ENCODE data around the gene CCDC148. TPM values are rescaled to one million over a fixed set of nuclear protein-coding genes. Genes with fewer than 3 reads are reported as not detected.
"Not testable (repeated sequence)": the region's sequence is repeated elsewhere in the genome, so short reads cannot be mapped to it uniquely, and the experiment has no call there.

Gene CCDC148
- total RNA-seq, 2 experiments from 2014 or later = not detected

DNA sequence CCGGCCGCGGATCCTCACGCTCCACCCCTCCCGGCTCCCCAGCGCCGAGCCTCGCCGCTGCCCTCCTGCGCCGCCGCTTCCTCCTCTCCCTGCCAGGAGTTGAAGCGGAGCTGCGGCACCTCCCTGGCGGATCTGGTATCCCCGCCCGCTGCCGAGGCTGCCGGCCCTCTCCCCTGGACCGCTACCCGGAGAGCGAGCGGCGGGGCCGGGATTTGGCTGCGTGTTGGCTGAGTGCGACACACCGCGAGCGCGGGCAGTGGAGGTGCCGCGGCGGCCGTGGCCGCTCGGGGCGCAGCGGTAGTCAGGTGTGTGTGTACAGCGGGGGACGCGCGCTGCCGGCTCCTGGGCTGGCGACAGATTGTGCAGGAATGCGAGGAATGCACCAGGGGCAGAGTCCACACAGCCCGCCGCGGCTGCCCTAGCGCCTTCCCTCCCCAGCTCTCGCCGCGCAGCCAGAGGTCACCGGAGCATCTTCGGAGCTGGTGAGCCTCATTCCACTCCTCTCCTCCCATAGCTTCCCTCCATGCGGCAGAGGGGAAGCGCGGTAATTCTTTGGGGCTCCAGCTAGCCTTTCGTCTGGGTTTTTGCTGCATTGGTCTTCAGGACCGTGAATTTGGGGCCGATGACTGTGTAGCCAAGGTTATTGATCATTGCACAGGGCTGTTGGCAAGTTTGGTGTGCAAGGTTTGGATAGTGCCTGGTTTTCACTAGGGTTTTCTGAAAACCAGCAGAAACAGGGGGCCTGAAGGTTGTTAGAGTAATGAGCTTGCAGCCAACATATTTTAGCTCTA lies 1.5 kb upstream of the CCDC148 start:
- TF ChIP-seq, protein P1, sequence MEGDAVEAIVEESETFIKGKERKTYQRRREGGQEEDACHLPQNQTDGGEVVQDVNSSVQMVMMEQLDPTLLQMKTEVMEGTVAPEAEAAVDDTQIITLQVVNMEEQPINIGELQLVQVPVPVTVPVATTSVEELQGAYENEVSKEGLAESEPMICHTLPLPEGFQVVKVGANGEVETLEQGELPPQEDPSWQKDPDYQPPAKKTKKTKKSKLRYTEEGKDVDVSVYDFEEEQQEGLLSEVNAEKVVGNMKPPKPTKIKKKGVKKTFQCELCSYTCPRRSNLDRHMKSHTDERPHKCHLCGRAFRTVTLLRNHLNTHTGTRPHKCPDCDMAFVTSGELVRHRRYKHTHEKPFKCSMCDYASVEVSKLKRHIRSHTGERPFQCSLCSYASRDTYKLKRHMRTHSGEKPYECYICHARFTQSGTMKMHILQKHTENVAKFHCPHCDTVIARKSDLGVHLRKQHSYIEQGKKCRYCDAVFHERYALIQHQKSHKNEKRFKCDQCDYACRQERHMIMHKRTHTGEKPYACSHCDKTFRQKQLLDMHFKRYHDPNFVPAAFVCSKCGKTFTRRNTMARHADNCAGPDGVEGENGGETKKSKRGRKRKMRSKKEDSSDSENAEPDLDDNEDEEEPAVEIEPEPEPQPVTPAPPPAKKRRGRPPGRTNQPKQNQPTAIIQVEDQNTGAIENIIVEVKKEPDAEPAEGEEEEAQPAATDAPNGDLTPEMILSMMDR (IDR thresholded peaks at IDR 0.05) = peak; percentile 41
- DNase-seq (peak; percentile 60), ATAC-seq (peak; percentile 32)
- intact Hi-C loops (cut with micrococcal nuclease) = loop anchor here (5.0 kb wide), 1 partner anchor 271 kb away; no protein-coding TSS in a partner anchor
- POLR2A ChIA-PET = interaction anchor here (0.9 kb wide), 1 partner anchor 32 kb away, joined by 3 read pairs; no protein-coding TSS in a partner anchor
- H3K9me3 Mint-ChIP-seq = no peaks in the 10 kb centered on the region
- H3K27me3 Mint-ChIP-seq = peaks cover 8% of the 10 kb centered on the region
- CTCF ChIA-PET = interaction anchor here (0.6 to 1.1 kb wide), 4 partner anchors 9 to 291 kb away, joined by 3 read pairs; no protein-coding TSS in a partner anchor
- H3K4me1 Mint-ChIP-seq (ENCODE audit: low read depth) = peaks cover 25% of the 10 kb centered on the region
- peak overlapping the region; percentile 87 for H3K27ac Mint-ChIP-seq
- H3K36me3 Mint-ChIP-seq (ENCODE audit: low read depth) = peaks cover 8% of the 10 kb centered on the region
- H3K4me3 Mint-ChIP-seq = peak overlapping the region; percentile 94

DNA sequence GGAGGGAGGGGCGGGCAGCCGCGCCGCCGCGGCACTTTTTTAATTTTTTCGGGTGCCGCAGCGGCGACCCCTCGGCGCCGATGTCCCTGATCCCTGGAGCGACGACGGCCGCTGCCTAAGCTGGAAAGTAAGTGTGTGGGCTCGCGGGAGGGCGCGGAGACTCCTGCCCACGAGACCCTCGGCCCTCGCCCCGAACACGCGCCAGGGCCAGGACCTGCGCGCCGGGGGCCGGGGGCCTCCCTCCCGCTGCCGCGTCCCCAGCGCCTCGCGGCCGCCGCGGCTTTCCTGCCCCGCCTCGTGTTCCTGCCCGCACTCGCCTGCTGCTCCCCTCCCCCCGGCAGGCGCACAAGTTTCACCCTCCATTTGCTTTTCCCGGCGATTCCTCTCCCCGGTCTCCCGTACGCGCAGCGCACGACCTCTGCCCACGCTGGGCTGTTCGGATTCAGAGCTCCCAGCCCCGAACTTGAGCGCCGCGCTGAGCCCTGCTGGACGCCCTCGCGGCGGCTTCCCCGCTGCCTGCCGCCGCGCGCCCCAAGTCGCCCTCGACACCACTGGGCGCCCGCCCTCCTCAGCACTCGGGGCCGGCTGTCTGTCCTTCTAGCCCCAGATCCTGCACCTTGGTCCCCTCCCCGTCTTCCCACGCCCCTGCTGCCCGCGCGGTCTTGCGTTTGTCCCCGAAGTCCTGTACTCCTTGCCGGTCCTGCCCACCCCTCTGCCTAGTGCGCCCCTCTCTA lies 706 bp upstream of the CCDC148 start:
- DNase-seq (peak; percentile 57), ATAC-seq (peak; percentile 35)
- ChIA-PET CTCF (interaction anchor here (1.0 to 1.1 kb wide), 2 partner anchors 8 to 10 kb away, joined by 3 read pairs; no protein-coding TSS in a partner anchor), POLR2A (interaction anchor here (0.6 kb wide), 2 partner anchors 555 to 1281 kb away, joined by 3 read pairs; no protein-coding TSS in a partner anchor)
- peaks cover 8% of the 10 kb centered on the region for H3K36me3 Mint-ChIP-seq (ENCODE audit: low read depth)
- H3K27me3 Mint-ChIP-seq = peaks cover 10% of the 10 kb centered on the region
- TF ChIP-seq, protein P1 (IDR thresholded peaks at IDR 0.05) = no peak
- no peaks in the 10 kb centered on the region for H3K9me3 Mint-ChIP-seq
- peak overlapping the region; percentile 94 for H3K4me3 Mint-ChIP-seq
- H3K27ac Mint-ChIP-seq = peak overlapping the region; percentile 87
- intact Hi-C loops (cut with micrococcal nuclease) = loop anchor here (5.0 kb wide), 1 partner anchor 270 kb away; no protein-coding TSS in a partner anchor
- H3K4me1 Mint-ChIP-seq (ENCODE audit: low read depth) = peaks cover 25% of the 10 kb centered on the region

DNA sequence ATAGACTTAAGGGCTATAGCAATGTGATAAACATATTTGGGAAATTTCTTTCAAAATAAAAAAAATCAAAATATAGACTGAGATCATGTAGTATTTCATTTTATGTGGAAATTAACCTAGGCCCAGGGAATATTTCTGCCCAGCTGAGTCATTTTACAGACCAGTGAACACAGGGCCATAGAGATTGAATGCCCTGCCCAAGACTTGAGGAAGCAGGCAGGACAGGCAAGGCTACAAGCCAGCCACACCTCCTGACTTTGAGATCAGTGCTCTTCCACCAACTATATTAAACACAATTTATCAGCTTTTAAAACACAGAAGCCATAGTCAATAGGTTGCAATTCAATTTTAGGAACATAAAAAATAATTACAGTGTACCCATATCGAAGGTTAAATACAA lies 12.9 kb downstream of the CCDC148 start:
- H3K36me3 Mint-ChIP-seq (ENCODE audit: low read depth) = no peaks in the 10 kb centered on the region
- intact Hi-C loops (cut with micrococcal nuclease) = no loop called here
- ChIA-PET POLR2A (no interaction called here), CTCF (no interaction called here)
- H3K27me3 Mint-ChIP-seq = peaks cover 2% of the 10 kb centered on the region
- no peak overlapping the region for H3K27ac Mint-ChIP-seq
- peaks cover 3% of the 10 kb centered on the region for H3K9me3 Mint-ChIP-seq
- TF ChIP-seq, protein P1 (IDR thresholded peaks at IDR 0.05) = no peak
- DNase-seq (no peak), ATAC-seq (no peak)
- H3K4me3 Mint-ChIP-seq = no peak overlapping the region
- H3K4me1 Mint-ChIP-seq (ENCODE audit: low read depth) = no peaks in the 10 kb centered on the region

DNA sequence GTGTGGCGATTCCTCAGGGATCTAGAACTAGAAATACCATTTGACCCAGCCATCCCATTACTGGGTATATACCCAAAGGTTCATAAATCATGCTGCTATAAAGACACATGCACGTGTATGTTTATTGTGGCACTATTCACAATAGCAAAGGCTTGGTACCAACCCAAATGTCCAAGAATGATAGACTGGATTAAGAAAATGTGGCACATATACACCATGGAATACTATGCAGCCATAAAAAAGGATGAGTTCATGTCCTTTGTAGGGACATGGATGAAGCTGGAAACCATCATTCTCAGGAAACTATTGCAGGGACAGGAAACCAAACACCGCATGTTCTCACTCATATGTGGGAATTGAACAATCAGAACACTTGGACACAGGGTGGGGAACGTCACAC lies 17.5 kb downstream of the CCDC148 start:
- DNase-seq; CTCF ChIA-PET; H3K27me3 Mint-ChIP-seq; H3K9me3 Mint-ChIP-seq; H3K27ac Mint-ChIP-seq; H3K4me1 Mint-ChIP-seq (ENCODE audit: low read depth); POLR2A ChIA-PET; intact Hi-C loops (cut with micrococcal nuclease); H3K36me3 Mint-ChIP-seq (ENCODE audit: low read depth); H3K4me3 Mint-ChIP-seq; ATAC-seq: not testable (repeated sequence)

DNA sequence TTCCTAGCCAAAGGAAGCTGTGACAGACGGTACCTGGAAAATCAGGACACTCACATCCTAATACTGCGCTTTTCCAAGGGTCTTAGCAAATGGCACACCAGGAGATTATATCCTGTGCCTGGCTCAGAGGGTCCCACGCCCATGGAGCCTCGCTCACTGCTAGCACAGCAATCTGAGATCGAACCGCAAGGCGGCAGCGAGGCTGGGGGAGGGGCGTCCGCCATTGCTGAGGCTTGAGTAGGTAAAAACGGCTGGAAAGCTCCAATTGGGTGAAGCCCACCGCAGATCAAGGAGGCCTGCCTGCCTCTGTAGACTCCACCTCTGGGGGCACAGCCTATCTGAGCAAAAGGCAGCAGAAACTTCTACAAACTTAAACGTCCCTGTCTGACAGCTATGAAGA lies 22.8 kb downstream of the CCDC148 start:
- DNase-seq; H3K27ac Mint-ChIP-seq; ATAC-seq; H3K36me3 Mint-ChIP-seq (ENCODE audit: low read depth); intact Hi-C loops (cut with micrococcal nuclease); H3K27me3 Mint-ChIP-seq; POLR2A ChIA-PET; H3K4me1 Mint-ChIP-seq (ENCODE audit: low read depth); H3K4me3 Mint-ChIP-seq; CTCF ChIA-PET: not testable (repeated sequence)
- peaks cover 12% of the 10 kb centered on the region for H3K9me3 Mint-ChIP-seq

Measured in activated CD8-positive, alpha-beta T cell treated with anti-CD3 and anti-CD28 coated beads for 36 hours (primary cell).